PC-9 (cell line): ENCODE results near the gene DYNC1I2. TPM values are rescaled to one million over a fixed set of nuclear protein-coding genes. Genes with fewer than 3 reads are reported as not detected.
"Not testable (repeated sequence)": the region's sequence is repeated elsewhere in the genome, so short reads cannot be mapped to it uniquely, and the experiment has no call there.

ENCODE experiments used
- BruUV-seq: library from RNA; stranded (reverse); fragments of 400-500 nt; replicated peaks from 2 replicates; lab custom pipeline; 2021; lab: Mats Ljungman, UMichigan
- CTCF ChIA-PET: fragments of 300-600 bp; sonication (Branson Sonifier 250); formaldehyde crosslinking; loops from one replicate; lab custom pipeline; 2022; ENCODE audit warnings: antibody characterized with exemption; lab: Charles Lee
- POLR2A ChIA-PET: fragments of 300-600 bp; sonication (Branson Sonifier 250); formaldehyde crosslinking; loops from one replicate; lab custom pipeline; 2022; ENCODE audit warnings: antibody characterized with exemption; ENCODE audit not compliant: unreplicated experiment; lab: Charles Lee
- DNase-seq, 2 experiments: peaks; one replicate each; pipeline versions ENCODE4 v3.0.0 to v3.0.0-alpha.2; 2015 to 2022; ENCODE audit warnings: mixed read lengths in 1 of 2
- H2AFZ ChIP-seq: fragments of 200-600 bp; sonication (generic); 2 replicates; pipeline ENCODE4 v1.8.1; 2017; ENCODE audit warnings: antibody characterized with exemption
- H3F3A ChIP-seq: fragments of 200-600 bp; sonication (generic); 2 replicates; pipeline ENCODE4 v1.8.1; 2017; ENCODE audit warnings: antibody characterized with exemption, mild to moderate bottlenecking, low read depth; ENCODE audit not compliant: insufficient read depth
- H3K27ac ChIP-seq: fragments of 200-600 bp; sonication (generic); 2 replicates; pipeline ENCODE4 v1.6.1; 2016; ENCODE audit warnings: mixed run types
- H3K27me3 ChIP-seq: fragments of 200-600 bp; sonication (generic); 2 replicates; pipeline ENCODE4 v1.6.1; 2016; ENCODE audit warnings: low read depth, mixed run types; ENCODE audit not compliant: insufficient read depth
- H3K36me3 ChIP-seq: fragments of 200-600 bp; sonication (generic); 2 replicates; pipeline ENCODE4 v1.6.1; 2016; ENCODE audit warnings: low read depth, mixed run types
- H3K4me1 ChIP-seq: fragments of 200-600 bp; sonication (generic); replicated peaks from 2 replicates; pipeline ENCODE4 v1.6.1; 2016; ENCODE audit warnings: mixed run types; ENCODE audit not compliant: insufficient read depth
- H3K4me2 ChIP-seq: fragments of 200-600 bp; sonication (generic); 2 replicates; pipeline ENCODE4 v1.6.1; 2017; ENCODE audit warnings: mixed run types
- H3K4me3 ChIP-seq: fragments of 200-600 bp; sonication (generic); 2 replicates; pipeline ENCODE4 v1.6.1; 2016; ENCODE audit warnings: mixed run types
- H3K79me2 ChIP-seq: fragments of 200-600 bp; sonication (generic); 2 replicates; pipeline ENCODE4 v1.6.1; 2017; ENCODE audit warnings: low read depth, mixed run types
- H3K9me2 ChIP-seq: fragments of 200-600 bp; sonication (generic); 2 replicates; pipeline ENCODE4 v1.8.1; 2017; ENCODE audit warnings: mild to moderate bottlenecking; ENCODE audit not compliant: insufficient read depth
- H3K9me3 ChIP-seq: fragments of 200-600 bp; sonication (generic); 2 replicates; pipeline ENCODE4 v1.8.1; 2016; ENCODE audit warnings: low read depth; ENCODE audit not compliant: insufficient read depth
- H4K20me1 ChIP-seq: fragments of 200-600 bp; sonication (generic); 2 replicates; pipeline ENCODE4 v1.8.1; 2017; ENCODE audit not compliant: insufficient read depth
- CTCF ChIP-seq: fragments of 200-600 bp; sonication (generic); conservative IDR thresholded peaks from 2 replicates; pipeline ENCODE4 v1.6.1; 2017; ENCODE audit warnings: mixed run types, antibody characterized with exemption, mild to moderate bottlenecking, moderate library complexity
- EZH2 ChIP-seq: fragments of 200-600 bp; sonication (generic); IDR thresholded peaks from 2 replicates; pipeline ENCODE4 v1.8.0; 2017; ENCODE audit warnings: antibody characterized with exemption, low read depth
- intact Hi-C: fragments of 100-400 bp; cut with micrococcal nuclease; formaldehyde crosslinking; loops from one replicate; pipeline ENCODE4 v1.10.0; 2022; ENCODE audit not compliant: unreplicated experiment
- total RNA-seq: library from RNA; stranded (reverse); gene quantifications from 2 replicates; pipeline ENCODE4 v1.2.3, GENCODE V29; 2021

The DYNC1I2 gene
- total RNA-seq, 1 experiment from 2014 or later: 151 TPM

GRCh38 chr2:171772373-171772772 lies 85.1 kb downstream of the DYNC1I2 start:
- H3K4me1 ChIP-seq: no peaks in the 10 kb centered on the region
- H3K9me3 ChIP-seq: peaks cover 10% of the 10 kb centered on the region
- ChIA-PET POLR2A (no interaction called here), CTCF (no interaction called here)
- H3K27ac ChIP-seq: no peak overlapping the region
- no peaks in the 10 kb centered on the region for H3K27me3 ChIP-seq
- no peaks in the 10 kb centered on the region for H3K79me2 ChIP-seq
- H4K20me1 ChIP-seq: no peaks in the 10 kb centered on the region
- no peak overlapping the region for H2AFZ ChIP-seq
- no TSS peak for BruUV-seq
- H3F3A ChIP-seq: peaks cover 4% of the 10 kb centered on the region
- no peak overlapping the region for H3K4me2 ChIP-seq
- DNase-seq: no peak
- intact Hi-C loops: no loop called here
- no peaks in the 10 kb centered on the region for H3K36me3 ChIP-seq
- TF ChIP-seq EZH2 (no peak), CTCF (no peak)
- H3K4me3 ChIP-seq: no peak overlapping the region
- H3K9me2 ChIP-seq: no peaks in the 10 kb centered on the region

DNA sequence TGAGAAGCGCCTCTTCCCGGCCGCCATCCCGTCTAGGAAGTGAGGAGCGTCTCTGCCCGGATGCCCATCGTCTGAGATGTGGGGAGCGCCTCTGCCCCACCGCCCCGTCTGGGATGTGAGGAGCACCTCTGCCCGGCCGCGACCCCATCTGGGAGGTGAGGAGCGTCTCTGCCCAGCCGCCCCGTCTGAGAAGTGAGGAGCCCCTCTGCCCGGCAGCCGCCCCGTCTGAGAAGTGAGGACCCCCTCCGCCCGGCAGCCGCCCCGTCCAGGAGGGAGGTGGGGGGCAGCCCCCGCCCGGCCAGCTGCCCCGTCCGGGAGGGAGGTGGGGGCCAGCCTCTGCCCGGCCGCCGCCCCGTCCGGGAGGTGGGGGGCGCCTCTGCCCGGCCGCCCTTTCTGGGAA lies 87.3 kb downstream of the DYNC1I2 start:
- H3K27ac ChIP-seq, H3K79me2 ChIP-seq, intact Hi-C loops, BruUV-seq, H3K27me3 ChIP-seq, POLR2A ChIA-PET, H4K20me1 ChIP-seq, CTCF ChIA-PET, H3K4me2 ChIP-seq, H3K9me2 ChIP-seq, DNase-seq, H3F3A ChIP-seq, H3K36me3 ChIP-seq, H3K4me1 ChIP-seq, H3K4me3 ChIP-seq, H2AFZ ChIP-seq: not testable (repeated sequence)
- peaks cover 25% of the 10 kb centered on the region for H3K9me3 ChIP-seq

- Histone ChIP-seq H3K4me2 (no peak overlapping the region), H3K27ac (no peak overlapping the region), H3K9me3 (peaks cover 15% of the 10 kb centered on the region), H4K20me1 (no peaks in the 10 kb centered on the region), H3K4me3 (no peak overlapping the region), H3K4me1 (no peaks in the 10 kb centered on the region), H3K9me2 (no peaks in the 10 kb centered on the region), H2AFZ (no peak overlapping the region), H3K79me2 (no peaks in the 10 kb centered on the region), H3K36me3 (0 out of 2 replicates have a peak, but pooled peaks cover 7% of the 10 kb centered on the region), H3F3A (no peaks in the 10 kb centered on the region; the same call in 1 of the 2 replicates), H3K27me3 (no peaks in the 10 kb centered on the region)
- POLR2A ChIA-PET: no interaction called here
- DNase-seq: no peak
- no TSS peak for BruUV-seq
- intact Hi-C loops: no loop called here
- CTCF ChIA-PET: no interaction called here
- TF ChIP-seq CTCF (no peak), EZH2 (no peak)
Measured at GRCh38 chr2:171778515-171778914, 91.2 kb downstream of the DYNC1I2 start.

GRCh38 chr2:171785450-171785849 lies 98.2 kb downstream of the DYNC1I2 start:
- no peaks in the 10 kb centered on the region for H3K4me1 ChIP-seq
- no peaks in the 10 kb centered on the region for H3F3A ChIP-seq
- POLR2A ChIA-PET: no interaction called here
- DNase-seq: no peak
- CTCF ChIA-PET: no interaction called here
- no peak overlapping the region for H3K4me3 ChIP-seq
- no TSS peak for BruUV-seq
- H2AFZ ChIP-seq: no peak overlapping the region
- intact Hi-C loops: no loop called here
- no peaks in the 10 kb centered on the region for H3K9me2 ChIP-seq
- no peak overlapping the region for H3K4me2 ChIP-seq
- H3K9me3 ChIP-seq: no peaks in the 10 kb centered on the region; the same call in 1 of the 2 replicates
- peaks cover 27% of the 10 kb centered on the region; the same call in 1 of the 2 replicates for H3K36me3 ChIP-seq
- no peaks in the 10 kb centered on the region for H4K20me1 ChIP-seq
- H3K27me3 ChIP-seq: no peaks in the 10 kb centered on the region
- H3K79me2 ChIP-seq: no peaks in the 10 kb centered on the region
- H3K27ac ChIP-seq: no peak overlapping the region
- TF ChIP-seq CTCF: no peak
- no peak for TF ChIP-seq EZH2
